ENCODE measurements around the gene ZNF574.

DNA sequence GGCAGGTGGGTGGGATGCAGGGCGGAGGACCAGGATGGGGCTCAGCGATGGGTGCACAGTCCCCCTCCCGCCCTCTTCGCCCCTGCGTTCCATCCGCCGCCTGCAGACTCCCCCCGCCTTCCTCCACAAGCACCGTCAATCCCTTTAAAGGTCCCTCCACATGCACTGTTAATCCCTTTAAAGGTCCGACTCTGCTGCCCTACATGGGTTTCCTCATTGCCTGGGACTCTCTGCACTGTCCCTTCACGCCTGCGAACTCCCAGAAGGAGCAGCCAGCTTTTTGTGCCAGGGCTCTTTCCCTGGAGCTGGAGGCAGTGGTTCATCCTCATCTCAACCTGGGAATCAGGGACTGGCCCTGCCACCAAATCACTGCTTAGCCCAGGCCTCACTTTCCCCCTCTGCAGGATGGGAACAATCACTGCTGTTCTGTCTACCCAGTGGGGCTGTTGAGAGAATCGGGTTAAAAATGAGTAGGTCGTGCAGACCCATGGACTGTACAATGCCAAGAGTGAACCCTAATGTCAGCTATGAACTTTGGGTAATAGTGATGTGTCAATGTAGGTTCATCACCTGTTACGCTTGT is 20.4 kb downstream of the ZNF574 start:
- no peak for TF ChIP-seq CTCF (conservative IDR thresholded peaks at IDR 0.05; ENCODE audit: low read depth, low read length)
- TF ChIP-seq EZH2 (IDR thresholded peaks at IDR 0.05; ENCODE audit: borderline replicate concordance, low read depth, low read length, poor library complexity, severe bottlenecking): no peak
